ENCODE data around the gene NAIF1. TPM values are rescaled to one million over a fixed set of nuclear protein-coding genes. Genes with fewer than 3 reads are reported as not detected.

NAIF1 gene
- total RNA-seq, 2 experiments from 2014 or later, result 13.8 to 16.7 TPM

DNA sequence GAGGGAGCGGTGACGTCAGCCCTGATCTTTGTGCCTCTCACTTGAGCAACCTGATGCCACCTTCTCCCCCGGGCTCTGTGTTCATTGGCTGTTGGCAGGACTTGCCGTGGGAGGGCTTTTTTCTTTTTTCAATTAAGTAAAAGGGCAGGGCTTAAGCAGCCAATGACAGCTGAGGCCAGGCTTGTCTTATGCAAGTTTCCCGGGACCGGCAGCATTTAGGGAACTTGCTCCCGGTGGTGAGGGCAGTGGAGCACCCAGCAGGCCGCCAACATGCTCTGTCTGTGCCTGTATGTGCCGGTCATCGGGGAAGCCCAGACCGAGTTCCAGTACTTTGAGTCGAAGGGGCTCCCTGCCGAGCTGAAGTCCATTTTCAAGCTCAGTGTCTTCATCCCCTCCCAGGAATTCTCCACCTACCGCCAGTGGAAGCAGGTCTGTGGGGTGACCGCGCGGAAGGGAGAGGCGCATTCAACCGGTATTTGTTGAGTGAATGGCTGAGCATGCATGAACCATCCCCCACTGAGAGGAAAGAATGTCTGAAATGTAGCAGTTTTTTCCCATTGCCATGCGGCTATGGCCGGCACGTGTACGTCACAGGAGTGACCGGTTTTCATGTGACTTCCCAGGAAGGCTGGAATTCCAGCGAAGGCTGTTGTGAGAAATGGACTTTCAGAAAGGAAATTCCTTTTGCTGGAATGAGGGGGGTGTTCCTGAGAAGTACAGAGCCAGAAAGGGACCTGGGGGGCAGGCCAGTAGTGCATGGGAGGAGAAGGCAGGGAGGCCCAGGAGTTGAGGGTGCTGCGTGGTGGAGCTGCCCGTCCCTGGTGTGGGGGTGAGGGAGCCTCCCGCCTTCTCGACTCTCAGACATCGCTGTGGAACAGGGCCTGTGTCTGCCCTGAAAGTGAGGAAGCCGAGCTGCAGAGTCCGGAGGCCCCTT lies 31.4 kb upstream of the NAIF1 start:
- H3K27me3 Mint-ChIP-seq, result no peaks in the 10 kb centered on the region
- ATAC-seq (no peak), DNase-seq (no peak)
- CTCF ChIA-PET, result interaction anchor here (0.6 to 1.6 kb wide), 4 partner anchors 11 to 661 kb away, joined by 3 to 5 read pairs (median 4); no protein-coding TSS in a partner anchor
- no peak overlapping the region for H3K27ac Mint-ChIP-seq
- H3K36me3 Mint-ChIP-seq, result peaks cover 12% of the 10 kb centered on the region
- peaks cover 42% of the 10 kb centered on the region for H3K4me1 Mint-ChIP-seq
- H3K9me3 Mint-ChIP-seq (ENCODE audit: low read depth), result no peaks in the 10 kb centered on the region
- no peak overlapping the region for H3K4me3 Mint-ChIP-seq

DNA sequence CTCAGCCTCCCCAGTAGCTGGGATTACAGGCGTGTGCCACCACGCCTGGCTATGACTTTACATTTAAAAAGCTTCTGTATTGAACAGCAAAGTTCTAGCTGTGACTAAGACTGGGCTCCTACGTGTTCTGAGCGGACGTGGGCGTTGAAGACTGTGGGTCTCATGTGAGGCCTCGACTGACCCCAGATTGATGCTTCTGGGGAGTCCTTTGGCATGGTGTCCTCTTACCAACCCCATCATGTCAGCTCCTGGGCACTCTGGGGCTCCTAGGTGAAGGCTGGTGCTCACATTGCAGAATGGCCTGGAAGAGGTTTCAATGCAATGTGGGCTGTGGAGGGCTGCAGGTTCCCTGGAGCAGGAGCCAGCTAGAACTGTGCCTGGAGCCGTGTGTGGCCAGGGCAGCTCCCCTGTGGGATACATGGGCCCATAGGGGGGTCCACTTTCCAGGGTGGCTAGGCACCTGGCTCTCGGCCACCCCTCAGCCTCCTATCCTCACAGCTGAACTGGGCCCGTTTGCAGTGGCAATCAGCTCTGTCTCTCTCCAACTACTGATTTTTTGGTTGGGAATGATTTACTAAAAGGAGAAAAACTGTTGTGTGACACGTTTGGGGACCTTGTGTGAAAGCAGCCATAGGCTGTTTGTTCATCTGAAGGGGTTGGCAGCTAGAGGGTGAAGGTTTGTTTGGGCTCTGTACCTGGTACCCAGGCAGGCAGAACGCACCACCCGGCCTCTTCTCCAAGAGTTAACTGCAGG lies 30.6 kb upstream of the NAIF1 start:
- no peak for ATAC-seq
- no peak overlapping the region for H3K4me3 Mint-ChIP-seq
- no peak for DNase-seq
- no peaks in the 10 kb centered on the region for H3K27me3 Mint-ChIP-seq
- CTCF ChIA-PET, result interaction anchor here (0.6 to 1.6 kb wide), 4 partner anchors 10 to 661 kb away, joined by 3 to 5 read pairs (median 4); no protein-coding TSS in a partner anchor
- no peak overlapping the region for H3K27ac Mint-ChIP-seq
- peaks cover 8% of the 10 kb centered on the region for H3K36me3 Mint-ChIP-seq
- peaks cover 44% of the 10 kb centered on the region for H3K4me1 Mint-ChIP-seq
- no peaks in the 10 kb centered on the region for H3K9me3 Mint-ChIP-seq (ENCODE audit: low read depth)

DNA sequence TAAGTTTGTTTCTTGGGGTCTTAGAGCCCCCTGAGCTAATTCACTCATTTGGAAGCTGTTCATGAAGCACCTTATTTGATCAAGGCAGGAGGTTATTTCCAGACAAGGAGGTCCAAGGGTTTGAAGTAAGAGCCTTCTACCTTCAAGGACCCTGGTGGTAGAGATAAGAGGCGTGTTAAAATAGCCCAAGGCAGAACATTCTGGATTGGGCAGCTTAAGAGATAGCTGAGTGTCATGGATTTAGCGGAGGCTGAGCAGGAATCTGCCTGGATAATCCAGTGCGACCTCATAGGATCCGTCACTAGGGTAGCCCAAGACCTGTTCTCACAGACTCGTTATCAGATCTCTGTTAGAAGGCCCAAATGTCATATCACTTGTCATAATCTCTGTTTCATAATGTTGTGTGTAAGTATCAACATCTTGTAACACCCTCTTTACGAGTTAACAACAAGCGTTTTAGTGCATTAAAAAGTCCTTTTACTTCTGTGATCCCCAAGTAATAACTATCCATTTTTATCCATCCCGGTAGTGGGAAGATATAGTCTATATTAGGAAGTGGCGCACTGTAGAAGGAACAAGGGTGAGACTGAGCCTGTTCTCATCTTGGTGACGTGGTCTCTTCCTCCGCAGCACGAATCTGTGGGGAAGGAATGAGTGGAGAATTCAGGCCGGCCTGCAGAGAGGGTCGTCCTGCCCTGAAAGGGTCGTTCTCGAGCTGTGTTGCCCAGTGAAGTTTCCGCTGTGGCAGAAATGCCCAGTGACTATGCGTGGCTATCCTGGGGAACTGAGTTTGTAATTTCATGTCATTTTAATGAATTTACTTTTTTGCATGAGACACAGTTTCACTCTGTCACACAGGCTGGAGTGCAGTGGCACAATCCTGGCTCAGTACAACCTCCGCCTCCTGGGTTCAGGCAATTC lies 29.8 kb upstream of the NAIF1 start:
- Mint-ChIP-seq H3K4me1 (peaks cover 44% of the 10 kb centered on the region), H3K27ac (no peak overlapping the region), H3K27me3 (no peaks in the 10 kb centered on the region), H3K4me3 (no peak overlapping the region), H3K9me3 (ENCODE audit: low read depth) (no peaks in the 10 kb centered on the region), H3K36me3 (peaks cover 1% of the 10 kb centered on the region)
- DNase-seq, result no peak
- ATAC-seq, result no peak
- CTCF ChIA-PET, result no interaction called here

DNA sequence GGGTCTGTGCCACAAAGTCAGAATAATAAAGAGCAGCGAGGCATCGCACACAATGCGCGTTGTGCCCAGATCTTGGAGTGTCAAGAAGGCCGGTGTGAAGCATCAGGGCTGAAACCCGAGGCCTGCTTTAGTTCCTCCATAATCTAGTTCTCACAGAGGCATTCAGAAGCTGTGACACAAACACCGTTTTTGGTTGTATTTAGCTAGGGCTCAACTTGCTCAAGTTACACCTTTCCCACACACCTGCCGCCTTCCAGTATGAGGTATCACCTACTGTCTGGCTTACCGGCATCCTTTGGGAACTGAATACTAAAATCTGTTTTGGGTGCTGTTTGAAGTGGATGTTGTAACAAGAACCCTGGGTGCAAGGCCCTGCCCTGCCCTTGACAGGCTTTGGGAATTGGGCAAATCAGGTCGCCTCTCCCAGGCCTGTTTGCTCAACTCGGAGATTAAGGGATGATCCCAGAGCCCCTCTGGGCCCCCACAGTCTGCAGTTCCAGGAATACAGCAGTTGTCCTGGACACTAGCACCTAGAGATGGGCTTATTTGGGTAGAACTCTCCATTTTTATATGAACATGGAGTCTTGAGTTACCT lies 27.9 kb upstream of the NAIF1 start:
- Mint-ChIP-seq H3K27me3 (no peaks in the 10 kb centered on the region), H3K27ac (peak overlapping the region; percentile 51), H3K4me1 (peaks cover 52% of the 10 kb centered on the region), H3K9me3 (ENCODE audit: low read depth) (no peaks in the 10 kb centered on the region), H3K4me3 (no peak overlapping the region), H3K36me3 (no peaks in the 10 kb centered on the region)
- CTCF ChIA-PET, result interaction anchor here (2.5 kb wide), 1 partner anchor 23 kb away, joined by 8 read pairs; no protein-coding TSS in a partner anchor
- ATAC-seq (no peak), DNase-seq (no peak)

DNA sequence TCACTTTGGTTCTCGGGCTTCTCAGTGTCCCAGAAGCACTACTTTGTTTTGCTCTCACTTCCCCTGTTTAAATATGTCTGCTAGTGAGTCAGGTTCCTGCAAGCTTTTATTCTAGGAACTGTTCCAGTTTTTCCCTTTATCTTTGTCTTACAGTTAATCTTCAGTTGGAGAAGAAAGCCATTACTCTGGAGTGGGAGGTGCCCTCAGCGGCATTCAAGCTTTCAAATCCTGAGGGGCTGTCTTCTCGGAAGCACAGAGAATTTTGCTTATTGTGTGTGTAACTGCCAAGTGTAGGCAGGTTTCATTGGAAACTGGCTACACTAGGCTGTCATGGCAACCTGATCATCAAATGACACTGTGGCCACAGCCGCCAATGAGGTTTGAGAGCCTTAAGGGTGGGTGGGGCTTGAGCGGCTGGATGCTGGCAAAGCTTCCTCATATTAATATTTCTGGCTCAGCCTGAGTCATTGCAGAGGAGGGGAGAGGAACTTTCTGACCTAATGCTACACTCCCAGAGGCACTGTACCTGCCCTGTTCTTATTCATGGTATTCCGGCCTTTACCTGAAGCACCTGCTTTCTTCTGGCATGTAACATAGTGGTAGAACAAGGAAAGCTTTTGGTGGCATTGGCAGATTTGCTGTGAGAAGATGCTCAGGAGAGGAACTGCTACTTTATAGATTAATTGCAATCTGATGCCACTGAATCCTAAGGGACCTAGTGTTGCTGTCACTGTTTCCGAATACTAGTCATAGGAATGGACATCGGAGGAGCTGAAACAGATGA lies 27.2 kb upstream of the NAIF1 start:
- H3K27me3 Mint-ChIP-seq, result no peaks in the 10 kb centered on the region
- H3K27ac Mint-ChIP-seq, result peak overlapping the region; percentile 51
- CTCF ChIA-PET, result interaction anchor here (2.5 kb wide), 1 partner anchor 23 kb away, joined by 8 read pairs; no protein-coding TSS in a partner anchor

GRCh38 chr9:128093011-128093410 lies 25.9 kb upstream of the NAIF1 start:
- ATAC-seq, result no peak
- DNase-seq, result no peak
- H3K27ac Mint-ChIP-seq, result peak overlapping the region; percentile 62
- no peaks in the 10 kb centered on the region for H3K27me3 Mint-ChIP-seq
- peaks cover 3% of the 10 kb centered on the region for H3K36me3 Mint-ChIP-seq
- H3K9me3 Mint-ChIP-seq (ENCODE audit: low read depth), result no peaks in the 10 kb centered on the region
- H3K4me1 Mint-ChIP-seq, result peaks cover 44% of the 10 kb centered on the region
- CTCF ChIA-PET, result interaction anchor here (1.0 to 1.6 kb wide), 5 partner anchors 8 to 32 kb away, joined by 3 to 8 read pairs (median 4); no protein-coding TSS in a partner anchor
- H3K4me3 Mint-ChIP-seq, result no peak overlapping the region

More for the DNA sequence above, 27.2 kb upstream of the NAIF1 start:
- no peak overlapping the region for H3K4me3 Mint-ChIP-seq
- ATAC-seq (peak; percentile 89), DNase-seq (peak; percentile 73)
- no peaks in the 10 kb centered on the region for H3K9me3 Mint-ChIP-seq (ENCODE audit: low read depth)
- H3K4me1 Mint-ChIP-seq, result peaks cover 45% of the 10 kb centered on the region
- no peaks in the 10 kb centered on the region for H3K36me3 Mint-ChIP-seq

- CTCF ChIA-PET, result interaction anchor here (0.9 to 1.7 kb wide), 8 partner anchors 8 to 150 kb away, joined by 3 to 8 read pairs (median 4); no protein-coding TSS in a partner anchor
- Mint-ChIP-seq H3K9me3 (ENCODE audit: low read depth) (no peaks in the 10 kb centered on the region), H3K27ac (peak overlapping the region; percentile 62), H3K4me3 (no peak overlapping the region), H3K4me1 (peaks cover 46% of the 10 kb centered on the region), H3K36me3 (peaks cover 3% of the 10 kb centered on the region), H3K27me3 (no peaks in the 10 kb centered on the region)
- no peak for ATAC-seq
- DNase-seq, result no peak
Measured at GRCh38 chr9:128092199-128092977, 25.3 kb upstream of the NAIF1 start.

GRCh38 chr9:128091571-128091970 lies 24.5 kb upstream of the NAIF1 start:
- H3K36me3 Mint-ChIP-seq, result peaks cover 4% of the 10 kb centered on the region
- CTCF ChIA-PET, result interaction anchor here (0.9 to 1.7 kb wide), 4 partner anchors 8 to 149 kb away, joined by 3 to 6 read pairs (median 6); no protein-coding TSS in a partner anchor
- no peak for ATAC-seq
- no peak overlapping the region for H3K4me3 Mint-ChIP-seq
- peaks cover 40% of the 10 kb centered on the region for H3K4me1 Mint-ChIP-seq
- no peaks in the 10 kb centered on the region for H3K9me3 Mint-ChIP-seq (ENCODE audit: low read depth)
- H3K27me3 Mint-ChIP-seq, result no peaks in the 10 kb centered on the region
- DNase-seq, result no peak
- no peak overlapping the region for H3K27ac Mint-ChIP-seq

DNA sequence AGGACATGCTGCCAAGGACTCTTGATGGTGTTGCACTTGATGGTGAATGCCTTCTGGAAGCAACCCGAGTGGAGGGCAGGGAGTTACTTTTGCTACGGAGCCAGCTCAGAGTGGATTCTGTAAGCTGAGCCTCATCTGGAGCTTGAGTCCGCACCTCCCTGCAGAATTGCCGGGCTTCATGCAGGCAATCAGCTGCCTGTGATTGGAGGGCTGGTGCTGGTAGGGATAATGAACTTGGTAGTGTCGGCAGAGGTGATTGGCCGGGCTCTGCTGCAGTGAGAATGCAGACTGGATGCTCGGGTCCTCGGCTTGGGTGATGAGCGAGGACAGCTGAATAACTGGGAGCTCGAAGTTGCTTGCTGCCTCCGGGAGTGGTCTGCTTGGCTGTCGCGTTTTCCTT lies 24.0 kb upstream of the NAIF1 start:
- CTCF ChIA-PET, result interaction anchor here (0.9 to 1.7 kb wide), 4 partner anchors 8 to 148 kb away, joined by 3 to 6 read pairs (median 6); no protein-coding TSS in a partner anchor
- H3K4me1 Mint-ChIP-seq, result peaks cover 40% of the 10 kb centered on the region
- no peak for ATAC-seq
- H3K27ac Mint-ChIP-seq, result no peak overlapping the region
- no peaks in the 10 kb centered on the region for H3K9me3 Mint-ChIP-seq (ENCODE audit: low read depth)
- H3K27me3 Mint-ChIP-seq, result no peaks in the 10 kb centered on the region
- no peak for DNase-seq
- H3K4me3 Mint-ChIP-seq, result no peak overlapping the region
- peaks cover 4% of the 10 kb centered on the region for H3K36me3 Mint-ChIP-seq

- Mint-ChIP-seq H3K9me3 (ENCODE audit: low read depth) (no peaks in the 10 kb centered on the region), H3K36me3 (peaks cover 12% of the 10 kb centered on the region), H3K4me1 (peaks cover 41% of the 10 kb centered on the region), H3K27ac (no peak overlapping the region), H3K4me3 (no peak overlapping the region), H3K27me3 (no peaks in the 10 kb centered on the region)
- CTCF ChIA-PET, result interaction anchor here (0.7 to 1.0 kb wide), 3 partner anchors 9 to 37 kb away, joined by 3 to 6 read pairs (median 3); no protein-coding TSS in a partner anchor
- DNase-seq, result no peak
- no peak for ATAC-seq
Measured at GRCh38 chr9:128089299-128089698, 22.2 kb upstream of the NAIF1 start.

All from activated CD8-positive, alpha-beta memory T cell treated with anti-CD3 and anti-CD28 coated beads, Interleukin-2, amount 10 ng/mL, durations not matched to agents 7 days and 5 days (primary cell).